ENCODE results near the gene STK35.
A peak's percentile ranks its signal among the peaks of the same experiment; 100 is the strongest.

Gene STK35

GRCh38 chr20:2144850-2145249 lies 43.2 kb downstream of the STK35 start:
- Mint-ChIP-seq H3K27ac (no peak overlapping the region), H3K27me3 (ENCODE audit: low read depth) (no peaks in the 10 kb centered on the region), H3K4me1 (no peaks in the 10 kb centered on the region), H3K4me3 (no peak overlapping the region), H3K9me3 (no peaks in the 10 kb centered on the region), H3K36me3 (ENCODE audit: low read depth) (peaks cover 30% of the 10 kb centered on the region)
- TF ChIP-seq, protein P1, sequence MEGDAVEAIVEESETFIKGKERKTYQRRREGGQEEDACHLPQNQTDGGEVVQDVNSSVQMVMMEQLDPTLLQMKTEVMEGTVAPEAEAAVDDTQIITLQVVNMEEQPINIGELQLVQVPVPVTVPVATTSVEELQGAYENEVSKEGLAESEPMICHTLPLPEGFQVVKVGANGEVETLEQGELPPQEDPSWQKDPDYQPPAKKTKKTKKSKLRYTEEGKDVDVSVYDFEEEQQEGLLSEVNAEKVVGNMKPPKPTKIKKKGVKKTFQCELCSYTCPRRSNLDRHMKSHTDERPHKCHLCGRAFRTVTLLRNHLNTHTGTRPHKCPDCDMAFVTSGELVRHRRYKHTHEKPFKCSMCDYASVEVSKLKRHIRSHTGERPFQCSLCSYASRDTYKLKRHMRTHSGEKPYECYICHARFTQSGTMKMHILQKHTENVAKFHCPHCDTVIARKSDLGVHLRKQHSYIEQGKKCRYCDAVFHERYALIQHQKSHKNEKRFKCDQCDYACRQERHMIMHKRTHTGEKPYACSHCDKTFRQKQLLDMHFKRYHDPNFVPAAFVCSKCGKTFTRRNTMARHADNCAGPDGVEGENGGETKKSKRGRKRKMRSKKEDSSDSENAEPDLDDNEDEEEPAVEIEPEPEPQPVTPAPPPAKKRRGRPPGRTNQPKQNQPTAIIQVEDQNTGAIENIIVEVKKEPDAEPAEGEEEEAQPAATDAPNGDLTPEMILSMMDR (IDR thresholded peaks at IDR 0.05; ENCODE audit: unreplicated experiment in 3 of 3) = no peak

- Mint-ChIP-seq H3K36me3 (ENCODE audit: low read depth) (peaks cover 30% of the 10 kb centered on the region), H3K27ac (no peak overlapping the region), H3K4me3 (no peak overlapping the region), H3K9me3 (no peaks in the 10 kb centered on the region), H3K4me1 (no peaks in the 10 kb centered on the region), H3K27me3 (ENCODE audit: low read depth) (no peaks in the 10 kb centered on the region)
- TF ChIP-seq, protein P1 (IDR thresholded peaks at IDR 0.05; ENCODE audit: unreplicated experiment in 3 of 3) = no peak
These were observed 43.7 kb downstream of the STK35 start for GRCh38 chr20:2145376-2145775.

DNA sequence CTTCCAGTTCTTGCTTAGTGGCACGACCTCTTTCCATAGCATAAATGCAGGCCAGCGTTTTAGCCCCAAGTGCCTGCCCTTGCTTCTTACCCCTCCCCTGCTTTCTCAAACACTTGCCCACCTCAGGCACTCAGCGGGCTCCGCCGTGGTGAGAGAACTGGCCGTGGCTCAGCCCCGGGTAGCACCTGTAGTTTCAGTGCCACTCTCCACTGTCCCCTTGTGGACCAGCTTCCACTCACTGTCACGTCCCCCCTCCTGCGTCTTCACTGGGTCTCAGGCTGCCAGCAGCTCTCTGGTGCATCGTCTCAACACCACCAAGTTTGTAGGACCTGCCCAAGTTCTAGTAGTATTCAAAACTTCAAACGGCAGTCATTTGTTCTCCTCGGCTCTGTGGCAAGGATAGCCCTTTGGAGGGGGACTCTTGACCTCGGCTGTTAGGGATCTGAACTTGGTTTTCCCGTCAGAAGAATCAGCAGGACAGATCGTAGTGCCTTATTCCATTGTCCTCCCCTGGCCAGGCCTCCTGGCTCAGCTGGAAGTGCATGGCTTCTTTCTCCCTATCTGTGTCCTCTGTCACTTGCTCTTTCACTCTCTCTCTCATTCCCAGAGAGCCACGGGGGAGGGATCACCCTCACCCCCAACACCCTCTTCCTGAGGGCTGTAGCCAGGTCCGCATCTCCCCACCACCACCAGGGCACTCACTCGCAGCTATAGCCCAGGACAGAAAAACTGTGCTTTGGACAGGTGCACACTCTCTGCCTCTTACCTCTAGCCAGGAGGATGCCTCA lies 44.6 kb downstream of the STK35 start:
- H3K36me3 Mint-ChIP-seq (ENCODE audit: low read depth) = peaks cover 30% of the 10 kb centered on the region
- no peak overlapping the region for H3K27ac Mint-ChIP-seq
- TF ChIP-seq, protein P1 (IDR thresholded peaks at IDR 0.05; ENCODE audit: unreplicated experiment in 3 of 3) = no peak
- no peaks in the 10 kb centered on the region for H3K9me3 Mint-ChIP-seq
- no peak overlapping the region for H3K4me3 Mint-ChIP-seq
- H3K27me3 Mint-ChIP-seq (ENCODE audit: low read depth) = no peaks in the 10 kb centered on the region
- peaks cover 2% of the 10 kb centered on the region for H3K4me1 Mint-ChIP-seq

DNA sequence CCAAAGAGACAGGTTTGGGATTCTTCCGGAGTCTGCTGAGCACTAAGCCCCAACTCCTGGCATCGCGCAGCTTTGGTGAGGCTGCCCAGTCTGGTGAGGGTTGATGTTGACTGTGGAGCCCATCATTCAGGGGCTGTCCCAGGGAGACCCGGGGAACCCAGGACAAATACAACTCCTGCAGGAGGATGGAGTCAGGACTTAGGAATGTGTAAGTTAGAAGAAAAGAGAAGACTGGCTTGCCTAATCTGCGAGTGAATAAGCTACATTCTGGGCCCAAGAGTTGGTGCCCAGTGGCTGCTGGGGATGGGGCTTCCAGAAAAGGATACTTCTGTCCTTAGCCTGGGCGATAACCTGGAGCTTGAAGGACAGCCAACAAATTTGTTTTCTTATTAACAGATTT lies 47.9 kb downstream of the STK35 start:
- no peaks in the 10 kb centered on the region for H3K9me3 Mint-ChIP-seq
- peaks cover 13% of the 10 kb centered on the region for H3K4me1 Mint-ChIP-seq
- H3K27me3 Mint-ChIP-seq (ENCODE audit: low read depth) = no peaks in the 10 kb centered on the region
- TF ChIP-seq, protein P1 (IDR thresholded peaks at IDR 0.05; ENCODE audit: unreplicated experiment in 3 of 3) = no peak
- H3K27ac Mint-ChIP-seq = no peak overlapping the region
- no peak overlapping the region for H3K4me3 Mint-ChIP-seq
- H3K36me3 Mint-ChIP-seq (ENCODE audit: low read depth) = peaks cover 26% of the 10 kb centered on the region

DNA sequence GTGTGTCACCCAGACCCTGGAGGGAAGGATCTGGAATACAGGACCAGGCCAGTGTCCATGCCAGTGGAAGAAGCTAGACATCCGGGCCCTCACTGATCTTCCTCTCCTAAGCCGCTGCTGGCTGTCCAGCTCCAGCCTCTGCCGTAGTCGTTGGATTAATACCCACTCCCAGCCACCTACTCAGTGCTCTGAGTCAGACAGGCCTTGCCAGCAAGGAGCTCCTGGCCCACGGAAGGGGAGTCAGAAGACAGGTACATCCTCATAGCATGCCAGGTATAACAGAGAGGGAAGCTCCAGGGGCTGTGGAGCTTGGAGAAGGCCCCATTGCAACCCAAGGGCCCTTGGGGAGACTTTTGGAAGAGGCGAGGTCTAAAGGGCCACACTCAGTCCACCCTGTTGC lies 49.0 kb downstream of the STK35 start:
- TF ChIP-seq, protein P1 (IDR thresholded peaks at IDR 0.05; ENCODE audit: unreplicated experiment in 3 of 3) = no peak
- Mint-ChIP-seq H3K36me3 (ENCODE audit: low read depth) (peaks cover 22% of the 10 kb centered on the region), H3K27ac (no peak overlapping the region), H3K9me3 (no peaks in the 10 kb centered on the region), H3K27me3 (ENCODE audit: low read depth) (no peaks in the 10 kb centered on the region), H3K4me1 (peaks cover 20% of the 10 kb centered on the region), H3K4me3 (no peak overlapping the region)

GRCh38 chr20:2151858-2152281 lies 50.2 kb downstream of the STK35 start:
- H3K9me3 Mint-ChIP-seq = no peaks in the 10 kb centered on the region
- H3K4me3 Mint-ChIP-seq = no peak overlapping the region
- H3K36me3 Mint-ChIP-seq (ENCODE audit: low read depth) = peaks cover 14% of the 10 kb centered on the region
- H3K27me3 Mint-ChIP-seq (ENCODE audit: low read depth) = no peaks in the 10 kb centered on the region
- H3K27ac Mint-ChIP-seq = peak overlapping the region in 2 of 3 experiments; percentile 23 to 57
- H3K4me1 Mint-ChIP-seq = peaks cover 20% of the 10 kb centered on the region
- TF ChIP-seq, protein P1 (IDR thresholded peaks at IDR 0.05; ENCODE audit: unreplicated experiment in 3 of 3) = no peak
